Measurements from ENCODE around the gene LZTS2. TPM values are rescaled to one million over a fixed set of nuclear protein-coding genes. Genes with fewer than 3 reads are reported as not detected.

Gene LZTS2
- total RNA-seq, 4 donors from 2014 or later: 26.7 to 55.2 (median 41.4) TPM

DNA sequence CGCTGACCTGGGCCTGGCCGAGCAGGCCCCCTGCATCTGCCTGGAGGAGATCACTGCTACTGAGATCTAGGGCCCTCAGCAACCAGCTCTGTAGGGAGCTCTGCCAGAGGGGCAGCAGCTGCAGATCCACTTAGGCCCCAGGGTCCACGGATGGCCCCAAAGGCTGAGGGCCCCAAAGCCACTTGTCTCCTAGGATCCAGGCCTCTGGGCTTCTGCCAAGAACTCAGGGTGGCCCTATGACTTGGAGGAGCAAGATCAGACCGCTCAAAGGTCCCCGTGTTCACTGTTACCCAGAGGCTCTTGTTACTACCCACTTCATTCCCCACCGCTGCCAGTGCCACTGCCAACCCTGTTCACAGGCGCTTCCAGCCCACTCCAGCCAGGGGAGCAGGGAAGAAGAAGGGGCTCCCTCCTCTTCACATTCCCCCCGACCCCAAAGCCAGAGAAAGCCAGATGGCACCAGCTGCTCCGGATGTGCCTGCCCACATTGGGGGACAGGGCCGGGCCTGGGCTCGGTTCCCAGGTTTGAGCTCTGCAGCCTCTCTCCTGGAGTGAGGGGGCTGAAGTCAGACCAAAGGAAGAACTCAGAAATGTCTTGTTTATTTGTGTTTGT is 7.6 kb downstream of the LZTS2 start:
- no peak for TF ChIP-seq POLR2A (IDR thresholded peaks at IDR 0.05)
- TF ChIP-seq, protein P1, sequence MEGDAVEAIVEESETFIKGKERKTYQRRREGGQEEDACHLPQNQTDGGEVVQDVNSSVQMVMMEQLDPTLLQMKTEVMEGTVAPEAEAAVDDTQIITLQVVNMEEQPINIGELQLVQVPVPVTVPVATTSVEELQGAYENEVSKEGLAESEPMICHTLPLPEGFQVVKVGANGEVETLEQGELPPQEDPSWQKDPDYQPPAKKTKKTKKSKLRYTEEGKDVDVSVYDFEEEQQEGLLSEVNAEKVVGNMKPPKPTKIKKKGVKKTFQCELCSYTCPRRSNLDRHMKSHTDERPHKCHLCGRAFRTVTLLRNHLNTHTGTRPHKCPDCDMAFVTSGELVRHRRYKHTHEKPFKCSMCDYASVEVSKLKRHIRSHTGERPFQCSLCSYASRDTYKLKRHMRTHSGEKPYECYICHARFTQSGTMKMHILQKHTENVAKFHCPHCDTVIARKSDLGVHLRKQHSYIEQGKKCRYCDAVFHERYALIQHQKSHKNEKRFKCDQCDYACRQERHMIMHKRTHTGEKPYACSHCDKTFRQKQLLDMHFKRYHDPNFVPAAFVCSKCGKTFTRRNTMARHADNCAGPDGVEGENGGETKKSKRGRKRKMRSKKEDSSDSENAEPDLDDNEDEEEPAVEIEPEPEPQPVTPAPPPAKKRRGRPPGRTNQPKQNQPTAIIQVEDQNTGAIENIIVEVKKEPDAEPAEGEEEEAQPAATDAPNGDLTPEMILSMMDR (IDR thresholded peaks at IDR 0.05): no peak
- Histone ChIP-seq H3K27me3 (no peaks in the 10 kb centered on the region), H3K4me3 (no peak overlapping the region), H3K4me1 (peaks cover 2 to 53% (median 6%) of the 10 kb centered on the region in 3 donors), H3K9me3 (no peaks in the 10 kb centered on the region), H3K27ac (peak overlapping the region in 3 of 4 donors; percentile 28 to 53 (median 43)), H3K36me3 (peaks cover 10 to 53% (median 34%) of the 10 kb centered on the region in 3 donors)
- DNase-seq: no peak
- 68 to 83% methylated on average over 5 of the region's 11 CpGs for WGBS, 2 donors
- intact Hi-C loops (cut with DNase I): no loop called here

DNA sequence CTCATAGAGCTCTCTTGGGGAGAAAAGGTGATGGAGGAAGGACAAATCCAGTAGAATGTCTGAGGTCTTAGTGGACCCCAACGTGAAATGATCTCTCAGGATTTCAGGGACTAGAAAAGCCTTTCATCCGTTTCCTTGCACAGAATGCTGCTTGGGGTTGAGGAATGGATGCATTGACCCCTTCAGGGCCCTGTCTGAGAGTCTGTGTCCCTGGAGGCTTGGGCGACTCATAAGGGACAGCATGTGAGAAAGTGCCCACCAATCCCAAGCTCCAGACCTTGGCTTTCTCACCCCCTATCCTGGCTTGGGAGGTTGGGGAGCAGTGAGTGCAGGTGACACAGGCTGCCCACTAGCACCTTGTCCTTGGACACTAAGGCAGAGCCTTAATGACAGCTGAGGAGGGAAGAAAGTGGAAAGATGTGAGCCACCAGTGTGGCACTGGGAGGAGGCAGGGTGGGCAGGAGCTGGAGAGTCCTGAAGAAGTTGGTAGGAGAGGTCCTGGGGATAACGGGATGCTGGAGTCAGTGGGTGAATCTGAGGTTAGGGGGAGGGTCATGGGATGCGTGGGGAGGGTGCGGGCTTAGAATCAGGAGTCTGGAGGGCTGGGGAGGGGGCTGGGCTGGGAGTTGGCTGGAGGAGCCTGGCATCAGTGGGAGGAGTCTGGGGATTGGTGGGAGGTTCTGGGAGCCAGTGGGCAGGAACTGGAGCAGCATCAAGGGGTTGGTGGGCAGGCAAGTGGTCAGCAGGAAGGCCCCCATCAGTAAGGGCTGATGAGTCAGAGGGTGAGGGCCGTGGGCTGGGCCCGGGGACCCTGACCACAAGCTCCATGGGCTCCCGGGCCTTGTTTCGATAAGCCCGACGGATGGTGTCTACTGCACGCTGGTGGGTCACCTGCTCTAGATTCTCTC is 8.6 kb downstream of the LZTS2 start:
- no peaks in the 10 kb centered on the region for H3K9me3 ChIP-seq
- H3K27ac ChIP-seq: peak overlapping the region in 3 of 4 donors; percentile 2 to 42 (median 2)
- no peak overlapping the region for H3K4me3 ChIP-seq
- intact Hi-C loops (cut with DNase I): no loop called here
- WGBS, 2 donors: 59 to 64% methylated on average over 8 to 10 of the region's 13 CpGs
- no peak for DNase-seq
- TF ChIP-seq POLR2A (IDR thresholded peaks at IDR 0.05): no peak
- TF ChIP-seq, protein P1 (IDR thresholded peaks at IDR 0.05): no peak
- H3K36me3 ChIP-seq: peaks cover 10 to 43% (median 27%) of the 10 kb centered on the region in 3 donors
- no peaks in the 10 kb centered on the region for H3K27me3 ChIP-seq
- H3K4me1 ChIP-seq: peaks cover 3 to 53% (median 7%) of the 10 kb centered on the region in 3 donors

DNA sequence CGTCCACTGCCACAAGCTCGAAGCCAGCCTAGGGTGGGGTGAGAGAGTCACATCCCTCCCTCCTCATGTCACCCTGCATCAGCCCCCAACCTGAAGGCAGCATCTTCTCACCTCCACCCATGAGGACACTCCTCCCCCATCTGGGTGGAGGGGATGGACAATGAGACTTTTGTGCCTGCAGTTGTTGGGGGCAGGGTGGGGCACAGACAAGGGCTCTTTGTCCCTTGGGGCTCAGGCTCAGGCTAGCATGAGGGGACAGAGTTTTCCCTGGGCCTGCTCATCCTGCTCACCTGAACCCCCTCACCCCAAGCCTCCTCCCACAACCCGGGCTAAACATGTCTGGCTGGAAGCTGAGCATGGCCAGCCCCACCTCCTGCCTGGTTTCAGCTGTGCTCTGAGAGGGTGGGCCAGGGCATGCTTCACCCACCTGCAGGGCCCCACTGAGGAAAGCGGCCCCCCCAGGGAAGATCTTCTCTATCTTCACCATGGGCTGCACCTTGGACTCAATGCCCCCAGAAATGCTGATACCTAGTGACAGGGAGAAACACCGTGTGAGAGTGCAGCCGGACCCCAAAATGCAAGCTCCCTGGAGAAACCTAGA is 9.3 kb downstream of the LZTS2 start:
- H3K27ac ChIP-seq: peak overlapping the region in 1 of 4 donors; percentile 2
- H3K4me1 ChIP-seq: peaks cover 8 to 53% (median 11%) of the 10 kb centered on the region in 3 donors

DNA sequence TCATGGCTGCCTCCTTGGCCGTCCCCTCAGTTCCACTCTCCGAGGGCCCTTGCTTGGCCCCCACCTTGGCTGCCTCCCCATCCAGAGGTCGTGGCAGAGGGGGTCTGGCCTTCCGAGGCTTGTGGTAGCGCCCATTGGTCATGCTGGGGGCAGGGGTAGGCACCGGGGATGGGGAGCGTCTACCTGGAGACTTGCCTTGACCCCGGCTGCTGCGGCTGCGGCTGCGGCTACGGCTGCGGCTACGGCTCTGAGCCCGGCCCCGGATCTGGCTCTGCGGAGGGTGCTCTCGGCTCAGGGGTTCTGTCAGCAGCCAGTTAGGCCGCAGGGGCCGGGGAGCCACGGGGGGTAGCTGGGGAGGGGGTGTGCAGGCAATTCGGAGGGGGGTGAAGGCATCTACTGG is 10.7 kb downstream of the LZTS2 start:
- intact Hi-C loops (cut with DNase I): no loop called here
- Histone ChIP-seq H3K4me3 (no peak overlapping the region), H3K36me3 (peaks cover 0 to 22% (median 18%) of the 10 kb centered on the region in 3 donors), H3K9me3 (no peaks in the 10 kb centered on the region), H3K27me3 (no peaks in the 10 kb centered on the region), H3K4me1 (peaks cover 8 to 56% (median 14%) of the 10 kb centered on the region in 3 donors), H3K27ac (no peak overlapping the region)
- WGBS, 2 donors: 87% methylated on average over 4 of the region's 22 CpGs; no CpG with 5 or more reads in 1 of the 2 donors
- TF ChIP-seq, protein P1 (IDR thresholded peaks at IDR 0.05): no peak
- TF ChIP-seq POLR2A (IDR thresholded peaks at IDR 0.05): no peak
- no peak for DNase-seq

More for the DNA sequence above, 9.3 kb downstream of the LZTS2 start:
- no peaks in the 10 kb centered on the region for H3K27me3 ChIP-seq
- intact Hi-C loops (cut with DNase I): no loop called here
- peaks cover 3 to 36% (median 20%) of the 10 kb centered on the region in 3 donors for H3K36me3 ChIP-seq
- DNase-seq: no peak
- 63 to 100% methylated on average over 3 to 4 of the region's 6 CpGs for WGBS, 2 donors
- no peak overlapping the region for H3K4me3 ChIP-seq
- no peaks in the 10 kb centered on the region for H3K9me3 ChIP-seq
- TF ChIP-seq, protein P1 (IDR thresholded peaks at IDR 0.05): no peak
- TF ChIP-seq POLR2A (IDR thresholded peaks at IDR 0.05): no peak
